ENCODE results near the gene FHOD3.

GRCh38 chr18:36559149-36559857 lies 261.8 kb downstream of the FHOD3 start:
- TF ChIP-seq CTCF (conservative IDR thresholded peaks at IDR 0.05 in 1 of 2, IDR thresholded peaks at IDR 0.05 in 1 of 2; ENCODE audit: extremely low read depth in 1 of 2, insufficient read depth in 1 of 2, low read depth in 1 of 2, low read length in 2 of 2) (no peak), EZH2 (IDR thresholded peaks at IDR 0.05; ENCODE audit: borderline replicate concordance, low read length) (no peak)

Measured in mammary epithelial cell (primary cell).